Mesothelial cell of epicardium (in vitro differentiated cells): Measurements from ENCODE around the gene TMEM204. TPM values are rescaled to one million over a fixed set of nuclear protein-coding genes. Genes with fewer than 3 reads are reported as not detected.

Experiments
- DNase-seq, 2 experiments: peaks; one replicate each; pipeline ENCODE4 v3.0.0; 2021; ENCODE audit warnings: low spot score in 2 of 2; ENCODE audit not compliant: unreplicated experiment in 2 of 2
- H3K27ac Mint-ChIP-seq: 2 replicates; pipeline ENCODE4 v1.8.0; 2021; ENCODE audit warnings: mixed read lengths
- H3K27me3 Mint-ChIP-seq: 2 replicates; pipeline ENCODE4 v1.8.0; 2021; ENCODE audit warnings: low read depth, mixed read lengths
- H3K36me3 Mint-ChIP-seq: 2 replicates; pipeline ENCODE4 v1.8.0; 2021; ENCODE audit warnings: mixed read lengths
- H3K4me1 Mint-ChIP-seq: 2 replicates; pipeline ENCODE4 v1.8.0; 2021; ENCODE audit warnings: mixed read lengths
- H3K4me3 Mint-ChIP-seq: 2 replicates; pipeline ENCODE4 v1.8.0; 2021; ENCODE audit warnings: mild to moderate bottlenecking, moderate library complexity, mixed read lengths
- H3K9me3 Mint-ChIP-seq: 2 replicates; pipeline ENCODE4 v1.8.0; 2021; ENCODE audit warnings: mixed read lengths
- CTCF ChIP-seq: fragments of 200-600 bp; sonication (generic); IDR thresholded peaks from one replicate; pipeline ENCODE4 v1.5.0; 2021; ENCODE audit warnings: antibody characterized with exemption; ENCODE audit not compliant: unreplicated experiment
- total RNA-seq: library from RNA; stranded (reverse); gene quantifications from 3 replicates; pipeline ENCODE4 v1.2.1, GENCODE V29; 2021

The TMEM204 gene
- total RNA-seq, 1 donor from 2014 or later = 7.7 TPM

- Mint-ChIP-seq H3K27ac (no peak overlapping the region), H3K4me3 (no peak overlapping the region), H3K36me3 (peaks cover 24% of the 10 kb centered on the region), H3K9me3 (no peaks in the 10 kb centered on the region), H3K4me1 (no peaks in the 10 kb centered on the region), H3K27me3 (no peaks in the 10 kb centered on the region)
- TF ChIP-seq CTCF = no peak
- DNase-seq = no peak
These were observed 18.7 kb downstream of the TMEM204 start for GRCh38 chr16:1552129-1552528.

DNA sequence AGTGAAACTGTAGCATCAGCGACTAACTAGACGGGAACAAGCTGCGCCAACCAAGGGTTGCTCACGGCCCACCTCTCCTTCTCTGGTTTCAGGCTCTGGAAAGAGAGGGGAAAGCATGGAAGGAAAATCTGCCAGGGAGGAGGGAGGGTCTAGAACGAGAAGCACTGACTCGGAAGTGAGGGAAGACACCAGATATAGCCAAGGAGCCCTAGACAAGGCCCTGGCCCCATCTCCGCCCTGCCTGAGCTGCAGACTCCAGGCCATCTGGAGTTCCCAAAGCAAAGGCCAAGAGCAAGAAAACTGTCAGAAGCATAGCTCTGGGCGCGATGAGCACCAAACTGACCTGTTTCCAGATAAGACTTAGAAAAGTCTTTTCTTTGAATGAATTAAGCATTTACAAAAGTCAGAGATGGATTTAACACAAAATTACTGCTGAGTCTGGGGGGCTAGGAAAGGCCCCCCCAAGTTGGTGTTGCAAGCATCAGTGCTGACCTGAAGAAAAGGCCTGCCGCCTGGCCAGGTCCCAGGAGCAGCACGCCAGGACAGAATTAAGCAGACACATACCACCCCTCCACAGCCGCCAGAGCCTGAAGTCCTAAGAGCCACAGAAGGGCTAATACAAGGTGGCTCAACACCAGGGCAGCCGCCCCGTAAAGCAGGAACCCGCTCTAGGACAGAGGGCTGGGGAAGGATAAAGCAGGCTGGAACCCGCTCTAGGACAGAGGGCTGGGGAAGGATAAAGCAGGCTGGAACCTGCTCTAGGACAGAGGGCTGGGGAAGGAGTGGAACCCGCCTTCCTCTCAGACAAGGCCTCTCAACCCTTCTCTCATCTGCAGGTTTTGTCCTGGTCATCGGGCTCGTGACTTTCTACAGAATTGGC, 20.7 kb downstream of the TMEM204 start:
- Mint-ChIP-seq H3K27ac (no peak overlapping the region), H3K4me3 (no peak overlapping the region), H3K9me3 (no peaks in the 10 kb centered on the region), H3K36me3 (peaks cover 26% of the 10 kb centered on the region), H3K4me1 (no peaks in the 10 kb centered on the region), H3K27me3 (no peaks in the 10 kb centered on the region)
- DNase-seq = no peak
- no peak for TF ChIP-seq CTCF

DNA sequence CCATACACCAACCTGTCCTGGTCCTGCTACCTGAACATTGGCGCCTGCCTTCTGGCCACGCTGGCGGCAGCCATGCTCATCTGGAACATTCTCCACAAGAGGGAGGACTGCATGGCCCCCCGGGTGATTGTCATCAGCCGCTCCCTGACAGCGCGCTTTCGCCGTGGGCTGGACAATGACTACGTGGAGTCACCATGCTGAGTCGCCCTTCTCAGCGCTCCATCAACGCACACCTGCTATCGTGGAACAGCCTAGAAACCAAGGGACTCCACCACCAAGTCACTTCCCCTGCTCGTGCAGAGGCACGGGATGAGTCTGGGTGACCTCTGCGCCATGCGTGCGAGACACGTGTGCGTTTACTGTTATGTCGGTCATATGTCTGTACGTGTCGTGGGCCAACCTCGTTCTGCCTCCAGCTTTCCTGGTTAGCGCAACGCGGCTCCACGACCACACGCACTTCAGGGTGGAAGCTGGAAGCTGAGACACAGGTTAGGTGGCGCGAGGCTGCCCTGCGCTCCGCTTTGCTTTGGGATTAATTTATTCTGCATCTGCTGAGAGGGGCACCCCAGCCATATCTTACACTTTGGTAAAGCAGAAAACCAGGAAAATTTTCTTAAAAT, 21.5 kb downstream of the TMEM204 start:
- no peak for TF ChIP-seq CTCF
- DNase-seq = no peak
- H3K27ac Mint-ChIP-seq = no peak overlapping the region
- no peaks in the 10 kb centered on the region for H3K9me3 Mint-ChIP-seq
- peaks cover 27% of the 10 kb centered on the region for H3K36me3 Mint-ChIP-seq
- H3K4me3 Mint-ChIP-seq = no peak overlapping the region
- no peaks in the 10 kb centered on the region for H3K4me1 Mint-ChIP-seq
- no peaks in the 10 kb centered on the region for H3K27me3 Mint-ChIP-seq

DNA sequence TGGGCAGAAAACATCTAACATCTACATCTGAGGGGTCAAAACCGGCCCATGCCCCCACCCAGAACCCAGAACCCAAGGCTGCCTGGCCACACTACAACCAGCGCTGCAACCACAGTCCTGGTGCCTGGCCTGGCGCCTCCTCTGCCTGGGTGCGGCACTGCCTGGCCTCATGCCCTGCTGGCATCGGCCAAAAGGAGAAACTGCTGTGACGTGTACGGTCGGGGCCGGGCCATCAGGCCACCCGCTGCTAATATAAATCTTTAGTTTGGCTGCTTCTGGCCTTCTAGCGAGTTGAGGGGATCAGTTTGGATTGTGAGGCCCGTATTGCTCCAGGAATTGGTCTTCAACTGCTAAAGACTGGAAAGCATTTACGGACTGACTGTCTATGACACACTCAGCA, 22.8 kb downstream of the TMEM204 start:
- H3K4me3 Mint-ChIP-seq = no peak overlapping the region
- no peak overlapping the region for H3K27ac Mint-ChIP-seq
- DNase-seq = no peak
- TF ChIP-seq CTCF = no peak
- H3K4me1 Mint-ChIP-seq = no peaks in the 10 kb centered on the region
- H3K9me3 Mint-ChIP-seq = no peaks in the 10 kb centered on the region
- H3K27me3 Mint-ChIP-seq = no peaks in the 10 kb centered on the region
- H3K36me3 Mint-ChIP-seq = peaks cover 29% of the 10 kb centered on the region

GRCh38 chr16:1557074-1557473, 23.6 kb downstream of the TMEM204 start:
- no peaks in the 10 kb centered on the region for H3K27me3 Mint-ChIP-seq
- H3K9me3 Mint-ChIP-seq = no peaks in the 10 kb centered on the region
- H3K27ac Mint-ChIP-seq = no peak overlapping the region
- DNase-seq = no peak
- H3K4me3 Mint-ChIP-seq = no peak overlapping the region
- TF ChIP-seq CTCF = no peak
- no peaks in the 10 kb centered on the region for H3K4me1 Mint-ChIP-seq
- peaks cover 35% of the 10 kb centered on the region for H3K36me3 Mint-ChIP-seq
